Measurements from ENCODE around the gene INO80B. TPM values are rescaled to one million over a fixed set of nuclear protein-coding genes. Genes with fewer than 3 reads are reported as not detected.

Gene INO80B
- total RNA-seq, 4 donors from 2014 or later = 5.4 to 41.9 (median 20.3) TPM

GRCh38 chr2:74498500-74499266 lies 43.8 kb downstream of the INO80B start:
- intact Hi-C loops (cut with DNase I) = no loop called here
- Histone ChIP-seq H3K27me3 (peaks cover 7 to 73% (median 20%) of the 10 kb centered on the region in 4 donors), H3K27ac (peak overlapping the region in 1 of 4 donors; percentile 15), H3K36me3 (peaks cover 0 to 8% (median 0%) of the 10 kb centered on the region in 3 donors), H3K4me3 (peak overlapping the region; percentile 29 to 61 (median 50)), H3K9me3 (no peaks in the 10 kb centered on the region), H3K4me1 (peaks cover 31 to 49% (median 36%) of the 10 kb centered on the region in 3 donors)
- DNase-seq = no peak
- no peak for TF ChIP-seq CTCF (IDR thresholded peaks at IDR 0.05)
- TF ChIP-seq POLR2A (IDR thresholded peaks at IDR 0.05) = no peak
- WGBS, 2 donors = 1 to 3% methylated on average over 23 to 24 of the region's 41 CpGs

GRCh38 chr2:74499267-74499939 lies 44.5 kb downstream of the INO80B start, which contains the start of gene LBX2:
Gene LBX2 (minus strand): TSS chr2:74499603. CDS start chr2:74499537, 66 bp downstream.
- intact Hi-C loops (cut with DNase I) = no loop called here
- Histone ChIP-seq H3K9me3 (no peaks in the 10 kb centered on the region), H3K36me3 (peaks cover 0 to 4% (median 0%) of the 10 kb centered on the region in 3 donors), H3K27ac (peak within 1 kb of the TSS in 1 of 4 donors; percentile 15), H3K4me1 (peaks cover 31 to 56% (median 37%) of the 10 kb centered on the region in 3 donors), H3K27me3 (peaks cover 7 to 75% (median 20%) of the 10 kb centered on the region in 4 donors), H3K4me3 (peak within 1 kb of the TSS; percentile 29 to 61 (median 50))
- TF ChIP-seq POLR2A (IDR thresholded peaks at IDR 0.05) (no peak), CTCF (IDR thresholded peaks at IDR 0.05) (no peak)
- 18 to 19% methylated on average over 11 to 25 of the region's 65 CpGs for WGBS, 2 donors
- DNase-seq = no peak

- Histone ChIP-seq H3K27ac (no peak overlapping the region), H3K27me3 (peaks cover 7 to 75% (median 20%) of the 10 kb centered on the region in 4 donors), H3K36me3 (peaks cover 0 to 9% (median 0%) of the 10 kb centered on the region in 3 donors), H3K4me1 (peaks cover 32 to 62% (median 37%) of the 10 kb centered on the region in 3 donors), H3K9me3 (no peaks in the 10 kb centered on the region), H3K4me3 (no peak overlapping the region)
- TF ChIP-seq CTCF (IDR thresholded peaks at IDR 0.05) (no peak), POLR2A (IDR thresholded peaks at IDR 0.05) (no peak)
- intact Hi-C loops (cut with DNase I) = no loop called here
- DNase-seq = no peak
- 43 to 59% methylated on average over 7 to 9 of the region's 15 CpGs for WGBS, 2 donors
Observed at GRCh38 chr2:74499940-74500577, 45.2 kb downstream of the INO80B start.

- peaks cover 0 to 14% (median 2%) of the 10 kb centered on the region in 3 donors for H3K36me3 ChIP-seq
- peaks cover 37 to 67% (median 38%) of the 10 kb centered on the region in 3 donors for H3K4me1 ChIP-seq
- DNase-seq = no peak
- peaks cover 7 to 75% (median 20%) of the 10 kb centered on the region in 4 donors for H3K27me3 ChIP-seq
- H3K27ac ChIP-seq = no peak overlapping the region
- H3K9me3 ChIP-seq = no peaks in the 10 kb centered on the region
- H3K4me3 ChIP-seq = no peak overlapping the region
- no peak for TF ChIP-seq CTCF (IDR thresholded peaks at IDR 0.05)
- TF ChIP-seq POLR2A (IDR thresholded peaks at IDR 0.05) = no peak
- intact Hi-C loops (cut with DNase I) = no loop called here
Observed at GRCh38 chr2:74500578-74500946, 45.7 kb downstream of the INO80B start.
